Activated CD4-positive, alpha-beta T cell treated with anti-CD3 and anti-CD28 coated beads, Interleukin-2, amount 10 ng/mL, durations not matched to agents 7 days and 5 days (primary cell): ENCODE results near the gene LRRC4C. TPM values are rescaled to one million over a fixed set of nuclear protein-coding genes. Genes with fewer than 3 reads are reported as not detected.
"Not testable (repeated sequence)": the region's sequence is repeated elsewhere in the genome, so short reads cannot be mapped to it uniquely, and the experiment has no call there.

Source experiments
- CTCF ChIA-PET: fragments of 350-600 bp; sonication (Branson Sonifier 250); formaldehyde crosslinking; loops from one replicate; lab custom pipeline; 2021; ENCODE audit warnings: antibody characterized with exemption; lab: Charles Lee
- POLR2A ChIA-PET: fragments of 350-600 bp; sonication (Branson Sonifier 250); formaldehyde crosslinking; loops from one replicate; lab custom pipeline; 2021; ENCODE audit warnings: antibody characterized with exemption; lab: Charles Lee
- DNase-seq: peaks from one replicate; pipeline ENCODE4 v3.0.0-alpha.2; 2020
- H3K27ac Mint-ChIP-seq: one replicate; pipeline ENCODE4 v1.8.0; 2021; ENCODE audit warnings: mild to moderate bottlenecking, moderate library complexity, mixed read lengths
- H3K27me3 Mint-ChIP-seq: one replicate; pipeline ENCODE4 v1.8.0; 2021; ENCODE audit warnings: mixed read lengths
- H3K36me3 Mint-ChIP-seq: one replicate; pipeline ENCODE4 v1.8.0; 2021; ENCODE audit warnings: low read depth, mixed read lengths
- H3K4me1 Mint-ChIP-seq: one replicate; pipeline ENCODE4 v1.8.0; 2021; ENCODE audit warnings: mixed read lengths
- H3K4me3 Mint-ChIP-seq: one replicate; pipeline ENCODE4 v1.8.0; 2021; ENCODE audit warnings: mild to moderate bottlenecking, moderate library complexity, mixed read lengths
- H3K9me3 Mint-ChIP-seq: one replicate; pipeline ENCODE4 v1.8.0; 2021; ENCODE audit warnings: mixed read lengths
- total RNA-seq, 2 experiments: library from RNA; stranded (reverse); gene quantifications; one replicate each; pipeline ENCODE4 v1.2.3, GENCODE V29; 2021

The LRRC4C gene
- total RNA-seq, 2 experiments from 2014 or later: not detected

- Mint-ChIP-seq H3K4me1 (no peaks in the 10 kb centered on the region), H3K27me3 (no peaks in the 10 kb centered on the region), H3K36me3 (no peaks in the 10 kb centered on the region), H3K9me3 (peaks cover 10% of the 10 kb centered on the region), H3K4me3 (no peak overlapping the region), H3K27ac (no peak overlapping the region)
- ChIA-PET CTCF (no interaction called here), POLR2A (no interaction called here)
- no peak for DNase-seq
Observed at GRCh38 chr11:40537734-40538133, 921.7 kb downstream of the LRRC4C start.

- POLR2A ChIA-PET, H3K27me3 Mint-ChIP-seq, H3K27ac Mint-ChIP-seq, H3K4me3 Mint-ChIP-seq, H3K9me3 Mint-ChIP-seq, CTCF ChIA-PET, H3K4me1 Mint-ChIP-seq, H3K36me3 Mint-ChIP-seq, DNase-seq: not testable (repeated sequence)
Observed at GRCh38 chr11:40522080-40522479, 937.4 kb downstream of the LRRC4C start.

- Mint-ChIP-seq H3K27me3 (no peaks in the 10 kb centered on the region), H3K27ac (no peak overlapping the region), H3K4me3 (no peak overlapping the region), H3K4me1 (no peaks in the 10 kb centered on the region), H3K9me3 (peaks cover 9% of the 10 kb centered on the region), H3K36me3 (no peaks in the 10 kb centered on the region)
- POLR2A ChIA-PET: no interaction called here
- DNase-seq: no peak
- CTCF ChIA-PET: no interaction called here
Observed at GRCh38 chr11:40517122-40517521, 942.3 kb downstream of the LRRC4C start.

GRCh38 chr11:40514124-40514523, 945.3 kb downstream of the LRRC4C start:
- peaks cover 5% of the 10 kb centered on the region for H3K9me3 Mint-ChIP-seq
- CTCF ChIA-PET: no interaction called here
- H3K27ac Mint-ChIP-seq: no peak overlapping the region
- no peak overlapping the region for H3K4me3 Mint-ChIP-seq
- H3K36me3 Mint-ChIP-seq: no peaks in the 10 kb centered on the region
- POLR2A ChIA-PET: no interaction called here
- H3K27me3 Mint-ChIP-seq: no peaks in the 10 kb centered on the region
- H3K4me1 Mint-ChIP-seq: no peaks in the 10 kb centered on the region
- no peak for DNase-seq

- H3K9me3 Mint-ChIP-seq: peaks cover 5% of the 10 kb centered on the region
- no peak overlapping the region for H3K27ac Mint-ChIP-seq
- ChIA-PET CTCF (no interaction called here), POLR2A (no interaction called here)
- no peak for DNase-seq
- no peaks in the 10 kb centered on the region for H3K27me3 Mint-ChIP-seq
- no peaks in the 10 kb centered on the region for H3K4me1 Mint-ChIP-seq
- no peaks in the 10 kb centered on the region for H3K36me3 Mint-ChIP-seq
- H3K4me3 Mint-ChIP-seq: no peak overlapping the region
Observed at GRCh38 chr11:40513281-40513680, 946.2 kb downstream of the LRRC4C start.

GRCh38 chr11:40508303-40508702, 951.1 kb downstream of the LRRC4C start:
- ChIA-PET CTCF (no interaction called here), POLR2A (no interaction called here)
- no peak overlapping the region for H3K27ac Mint-ChIP-seq
- H3K4me1 Mint-ChIP-seq: no peaks in the 10 kb centered on the region
- peaks cover 3% of the 10 kb centered on the region for H3K9me3 Mint-ChIP-seq
- H3K4me3 Mint-ChIP-seq: no peak overlapping the region
- H3K36me3 Mint-ChIP-seq: no peaks in the 10 kb centered on the region
- no peak for DNase-seq
- no peaks in the 10 kb centered on the region for H3K27me3 Mint-ChIP-seq

DNA sequence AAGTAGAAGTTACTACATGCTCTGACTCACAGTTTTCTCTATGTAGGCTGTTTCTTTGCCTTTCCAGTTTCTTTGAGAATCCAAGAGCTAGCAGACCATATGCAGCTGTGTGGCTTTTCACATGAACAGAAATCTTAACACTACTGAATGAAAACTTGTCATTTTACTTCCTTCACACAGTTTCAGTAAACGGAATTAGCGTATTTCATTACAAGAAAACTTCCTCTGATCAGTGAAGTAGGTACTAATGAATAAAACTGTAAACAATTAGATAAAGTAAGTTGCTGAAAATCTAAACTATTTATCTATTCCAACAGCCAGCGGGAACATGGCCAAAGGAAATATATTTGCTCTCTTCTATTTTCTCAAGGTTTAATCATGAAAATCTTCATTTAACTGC, 953.2 kb downstream of the LRRC4C start:
- no peaks in the 10 kb centered on the region for H3K4me1 Mint-ChIP-seq
- POLR2A ChIA-PET: no interaction called here
- no peak for DNase-seq
- H3K4me3 Mint-ChIP-seq: no peak overlapping the region
- peaks cover 10% of the 10 kb centered on the region for H3K9me3 Mint-ChIP-seq
- H3K27ac Mint-ChIP-seq: no peak overlapping the region
- CTCF ChIA-PET: no interaction called here
- H3K36me3 Mint-ChIP-seq: no peaks in the 10 kb centered on the region
- no peaks in the 10 kb centered on the region for H3K27me3 Mint-ChIP-seq

DNA sequence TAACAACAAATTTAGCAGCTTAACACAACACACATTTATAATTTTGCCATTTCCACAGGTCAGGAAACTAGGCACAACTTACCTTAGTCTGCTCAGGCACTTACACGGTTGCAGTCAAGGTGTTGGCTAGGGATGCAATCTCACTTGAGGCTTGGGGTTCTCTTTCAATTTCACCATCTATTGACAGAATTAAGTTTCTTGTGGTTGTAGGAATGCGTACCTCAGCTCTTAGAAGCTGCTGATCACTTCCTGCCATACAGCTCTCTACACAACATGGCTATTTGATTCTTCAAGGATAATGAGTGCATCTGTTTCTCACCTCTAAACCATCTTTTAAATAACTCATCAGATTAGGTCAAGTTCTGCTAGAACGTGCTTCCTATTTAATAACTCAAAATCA, 968.1 kb downstream of the LRRC4C start:
- POLR2A ChIA-PET: no interaction called here
- H3K4me1 Mint-ChIP-seq: no peaks in the 10 kb centered on the region
- no peak for DNase-seq
- H3K4me3 Mint-ChIP-seq: no peak overlapping the region
- no peak overlapping the region for H3K27ac Mint-ChIP-seq
- H3K9me3 Mint-ChIP-seq: peaks cover 4% of the 10 kb centered on the region
- CTCF ChIA-PET: no interaction called here
- H3K36me3 Mint-ChIP-seq: no peaks in the 10 kb centered on the region
- no peaks in the 10 kb centered on the region for H3K27me3 Mint-ChIP-seq

DNA sequence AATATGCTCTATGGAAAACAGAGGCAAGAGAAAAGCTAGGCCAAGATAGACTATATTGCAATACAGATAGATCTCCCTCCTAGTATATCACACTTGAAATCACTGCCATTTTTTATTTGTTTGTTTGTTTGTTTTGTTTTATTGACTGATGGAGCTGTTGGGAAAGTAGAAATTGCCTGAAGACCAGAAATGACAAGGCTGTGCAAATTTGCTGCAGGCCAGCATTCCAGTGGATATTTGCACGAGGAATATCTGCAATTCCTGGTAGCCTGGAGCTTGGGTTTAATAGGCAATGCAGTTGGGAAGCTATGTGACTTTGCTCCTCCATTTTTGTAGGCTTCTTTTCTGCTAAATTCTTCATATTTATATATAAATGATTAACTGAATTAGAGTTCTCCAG, 991.7 kb downstream of the LRRC4C start:
- ChIA-PET POLR2A (no interaction called here), CTCF (no interaction called here)
- no peaks in the 10 kb centered on the region for H3K4me1 Mint-ChIP-seq
- no peak overlapping the region for H3K27ac Mint-ChIP-seq
- peaks cover 8% of the 10 kb centered on the region for H3K9me3 Mint-ChIP-seq
- H3K27me3 Mint-ChIP-seq: no peaks in the 10 kb centered on the region
- H3K36me3 Mint-ChIP-seq: no peaks in the 10 kb centered on the region
- no peak for DNase-seq
- no peak overlapping the region for H3K4me3 Mint-ChIP-seq

GRCh38 chr11:40445391-40445790, 1014.1 kb downstream of the LRRC4C start:
- peaks cover 22% of the 10 kb centered on the region for H3K9me3 Mint-ChIP-seq
- H3K27ac Mint-ChIP-seq: no peak overlapping the region
- POLR2A ChIA-PET: no interaction called here
- CTCF ChIA-PET: no interaction called here
- H3K4me1 Mint-ChIP-seq: no peaks in the 10 kb centered on the region
- no peaks in the 10 kb centered on the region for H3K27me3 Mint-ChIP-seq
- H3K4me3 Mint-ChIP-seq: no peak overlapping the region
- DNase-seq: no peak
- no peaks in the 10 kb centered on the region for H3K36me3 Mint-ChIP-seq

GRCh38 chr11:40444151-40444550, 1015.3 kb downstream of the LRRC4C start:
- Mint-ChIP-seq H3K4me3 (no peak overlapping the region), H3K27me3 (no peaks in the 10 kb centered on the region), H3K36me3 (no peaks in the 10 kb centered on the region), H3K4me1 (no peaks in the 10 kb centered on the region), H3K27ac (no peak overlapping the region), H3K9me3 (peaks cover 20% of the 10 kb centered on the region)
- ChIA-PET POLR2A (no interaction called here), CTCF (no interaction called here)
- DNase-seq: no peak

DNA sequence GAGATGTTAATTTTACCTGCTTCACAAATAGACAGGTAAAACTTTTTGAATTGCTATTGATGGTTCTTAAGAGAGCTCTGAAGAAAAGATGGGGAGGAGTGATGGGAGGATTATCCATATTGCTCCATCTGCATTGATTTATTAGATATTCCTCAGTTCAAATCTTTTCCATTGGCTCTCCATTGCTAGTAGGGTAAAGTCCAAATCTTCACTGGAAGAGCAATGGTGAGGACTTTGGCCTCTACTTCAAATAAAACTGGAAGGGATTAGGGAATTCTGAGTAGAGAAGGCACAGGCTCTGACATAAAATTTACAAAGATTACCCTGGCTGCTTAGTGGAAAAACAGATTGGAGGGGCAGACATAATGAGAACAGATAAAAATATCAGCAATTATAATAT, 1024.1 kb downstream of the LRRC4C start:
- DNase-seq: no peak
- Mint-ChIP-seq H3K36me3 (no peaks in the 10 kb centered on the region), H3K27ac (no peak overlapping the region), H3K9me3 (peaks cover 15% of the 10 kb centered on the region), H3K27me3 (no peaks in the 10 kb centered on the region), H3K4me3 (no peak overlapping the region), H3K4me1 (no peaks in the 10 kb centered on the region)
- ChIA-PET POLR2A (no interaction called here), CTCF (no interaction called here)

DNA sequence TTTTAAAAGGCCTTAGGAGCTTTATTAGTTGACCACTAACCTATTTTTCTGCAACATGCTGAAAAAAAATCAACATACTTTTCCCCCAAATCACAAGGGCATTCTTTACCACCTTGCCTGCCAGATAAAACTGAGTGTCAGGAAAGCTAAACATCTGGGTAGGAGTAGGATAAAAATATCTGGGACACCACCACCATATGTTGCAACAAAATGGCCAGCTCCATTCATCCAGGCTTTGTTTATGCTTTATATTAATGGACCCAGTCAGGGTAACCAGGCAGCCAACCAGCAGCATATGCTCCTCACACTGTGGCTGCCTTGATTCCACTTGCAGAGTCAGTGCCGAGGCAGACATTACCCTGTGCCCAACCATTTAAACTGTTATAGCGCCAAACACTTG, 1024.5 kb downstream of the LRRC4C start:
- Mint-ChIP-seq H3K36me3 (no peaks in the 10 kb centered on the region), H3K27me3 (no peaks in the 10 kb centered on the region), H3K9me3 (peaks cover 15% of the 10 kb centered on the region), H3K4me3 (no peak overlapping the region), H3K4me1 (no peaks in the 10 kb centered on the region), H3K27ac (no peak overlapping the region)
- no peak for DNase-seq
- CTCF ChIA-PET: no interaction called here
- POLR2A ChIA-PET: no interaction called here

- H3K9me3 Mint-ChIP-seq: peaks cover 9% of the 10 kb centered on the region
- no peak overlapping the region for H3K27ac Mint-ChIP-seq
- H3K4me1 Mint-ChIP-seq: no peaks in the 10 kb centered on the region
- no peak for DNase-seq
- ChIA-PET POLR2A (no interaction called here), CTCF (no interaction called here)
- no peaks in the 10 kb centered on the region for H3K36me3 Mint-ChIP-seq
- no peaks in the 10 kb centered on the region for H3K27me3 Mint-ChIP-seq
- H3K4me3 Mint-ChIP-seq: no peak overlapping the region
Observed at GRCh38 chr11:40432358-40432757, 1027.1 kb downstream of the LRRC4C start.
